IMR-90 (cell line): ENCODE results near the gene EXPH5. TPM values are rescaled to one million over a fixed set of nuclear protein-coding genes. Genes with fewer than 3 reads are reported as not detected.

ENCODE experiments used
- ATAC-seq: fragments of 200-7000 bp; cut with Tn5 transposase; 2 replicates; pipeline ENCODE4 v1.9.1; 2020; ENCODE audit warnings: low read depth, mild to moderate bottlenecking, moderate library complexity
- BruUV-seq: library from RNA; stranded (reverse); fragments of 400-500 nt; replicated peaks from 2 replicates; lab custom pipeline; 2021; lab: Mats Ljungman, UMichigan
- CTCF ChIA-PET: fragments of 300-600 bp; formaldehyde crosslinking; extraction: SDS; loops from one replicate; lab custom pipeline; 2021; ENCODE audit warnings: antibody characterized with exemption; lab: Yijun Ruan, JAX
- POLR2A ChIA-PET: fragments of 300-600 bp; sonication (Branson Sonifier 250); formaldehyde crosslinking; loops from one replicate; lab custom pipeline; 2022; ENCODE audit warnings: antibody characterized with exemption; ENCODE audit not compliant: unreplicated experiment; lab: Charles Lee
- DNase-seq: peaks from one replicate; pipeline ENCODE4 v3.0.0; 2013
- H2AFZ ChIP-seq: replicated peaks from 2 replicates; pipeline ENCODE3; 2013; ENCODE audit warnings: low read length, mild to moderate bottlenecking; ENCODE audit not compliant: poor library complexity
- H2AK5ac ChIP-seq: 2 replicates; pipeline ENCODE4 v1.6.1; 2013; ENCODE audit warnings: low read depth, low read length, inconsistent platforms
- H2AK9ac ChIP-seq: replicated peaks from 2 replicates; pipeline ENCODE3; 2013; ENCODE audit warnings: mild to moderate bottlenecking, low read depth, low read length, moderate library complexity; ENCODE audit not compliant: poor library complexity
- H2BK120ac ChIP-seq: 2 replicates; pipeline ENCODE4 v1.6.1; 2013; ENCODE audit warnings: low read depth, low read length, inconsistent platforms
- H2BK15ac ChIP-seq: 3 replicates; pipeline ENCODE4 v1.6.1; 2013; ENCODE audit warnings: low read depth, low read length, inconsistent platforms
- H2BK20ac ChIP-seq: 2 replicates; pipeline ENCODE4 v1.6.1; 2013; ENCODE audit warnings: low read depth, mild to moderate bottlenecking, inconsistent platforms, low read length, moderate library complexity
- H2BK5ac ChIP-seq: 2 replicates; pipeline ENCODE4 v1.6.1; 2013; ENCODE audit warnings: mild to moderate bottlenecking, low read depth, low read length, inconsistent platforms; ENCODE audit not compliant: poor library complexity, severe bottlenecking
- H3K14ac ChIP-seq: replicated peaks from 2 replicates; pipeline ENCODE4 v1.6.1; 2013; ENCODE audit warnings: low read depth, low read length, inconsistent platforms
- H3K18ac ChIP-seq: 2 replicates; pipeline ENCODE4 v1.6.1; 2013; ENCODE audit warnings: low read depth, low read length, control low read depth
- H3K23ac ChIP-seq: 2 replicates; pipeline ENCODE4 v1.6.1; 2013; ENCODE audit warnings: low read depth, low read length, inconsistent platforms
- H3K27ac ChIP-seq: 2 replicates; pipeline ENCODE4 v1.5.1; 2013; ENCODE audit warnings: mild to moderate bottlenecking, control low read depth, low read length; ENCODE audit not compliant: insufficient read depth
- H3K27me3 ChIP-seq: 2 replicates; pipeline ENCODE4 v1.6.1; 2013; ENCODE audit warnings: low read length; ENCODE audit not compliant: control insufficient read depth, insufficient read depth
- H3K36me3 ChIP-seq: 2 replicates; pipeline ENCODE4 v1.6.1; 2013; ENCODE audit warnings: low read length, mixed read lengths; ENCODE audit not compliant: control insufficient read depth, insufficient read depth
- H3K4ac ChIP-seq: 2 replicates; pipeline ENCODE4 v1.6.1; 2013; ENCODE audit warnings: low read depth, low read length, inconsistent platforms
- H3K4me1 ChIP-seq: 2 replicates; pipeline ENCODE4 v1.6.1; 2013; ENCODE audit warnings: low read length, mixed read lengths; ENCODE audit not compliant: control insufficient read depth, insufficient read depth
- H3K4me2 ChIP-seq: 2 replicates; pipeline ENCODE4 v1.6.1; 2013; ENCODE audit warnings: low read depth, mild to moderate bottlenecking, control low read depth, low read length, moderate library complexity
- H3K4me3 ChIP-seq: 2 replicates; pipeline ENCODE4 v1.5.1; 2013; ENCODE audit warnings: low read depth, mild to moderate bottlenecking, control low read depth, low read length, moderate library complexity; ENCODE audit not compliant: insufficient read depth
- H3K56ac ChIP-seq: 2 replicates; pipeline ENCODE4 v1.6.1; 2013; ENCODE audit warnings: low read length, inconsistent platforms; ENCODE audit not compliant: insufficient read depth; ENCODE audit errors: extremely low read depth
- H3K79me1 ChIP-seq, 2 experiments: 2 replicates each; pipeline ENCODE4 v1.6.1; 2013; ENCODE audit warnings: low read length in 2 of 2, inconsistent platforms in 1 of 2, low read depth in 1 of 2
- H3K9ac ChIP-seq: 2 replicates; pipeline ENCODE4 v1.6.1; 2013; ENCODE audit warnings: low read depth, low read length, control low read depth
- H3K9me1 ChIP-seq: 2 replicates; pipeline ENCODE4 v1.6.1; 2013; ENCODE audit warnings: low read length, inconsistent platforms; ENCODE audit not compliant: insufficient read depth
- H3K9me3 ChIP-seq: 2 replicates; pipeline ENCODE4 v1.6.1; 2013; ENCODE audit warnings: low read length; ENCODE audit not compliant: control insufficient read depth, insufficient read depth
- H4K20me1 ChIP-seq: 2 replicates; pipeline ENCODE4 v1.6.1; 2013; ENCODE audit warnings: low read length, inconsistent platforms; ENCODE audit not compliant: insufficient read depth
- H4K5ac ChIP-seq: 2 replicates; pipeline ENCODE4 v1.6.1; 2013; ENCODE audit warnings: mild to moderate bottlenecking, low read depth, low read length, control low read depth
- H4K8ac ChIP-seq, 2 experiments: 2 replicates each; pipeline ENCODE4 v1.6.1; 2013; ENCODE audit warnings: low read depth in 2 of 2, low read length in 2 of 2, control low read depth in 1 of 2, inconsistent platforms in 1 of 2
- H4K91ac ChIP-seq: 2 replicates; pipeline ENCODE4 v1.6.1; 2013; ENCODE audit warnings: low read depth, low read length, inconsistent platforms; ENCODE audit not compliant: insufficient read depth
- BHLHE40 ChIP-seq: fragments of 150-350 bp; IDR thresholded peaks from 2 replicates; pipeline ENCODE4 v1.6.1; 2016; ENCODE audit warnings: mild to moderate bottlenecking, low read depth, low read length
- CHD1 ChIP-seq: IDR thresholded peaks from 2 replicates; pipeline ENCODE4 v1.6.1; 2012; ENCODE audit warnings: low read depth, low read length, improper control_type of control experiment
- CTCF ChIP-seq: conservative IDR thresholded peaks from 2 replicates; pipeline ENCODE4 v1.5.1; 2012; ENCODE audit warnings: mild to moderate bottlenecking, low read depth, low read length, improper control_type of control experiment
- MAFK ChIP-seq: IDR thresholded peaks from 2 replicates; pipeline ENCODE4 v1.6.1; 2012; ENCODE audit warnings: low read depth, low read length, improper control_type of control experiment
- MAZ ChIP-seq: IDR thresholded peaks from 2 replicates; pipeline ENCODE4 v1.6.1; 2012; ENCODE audit warnings: low read depth, mild to moderate bottlenecking, low read length, improper control_type of control experiment, moderate library complexity, borderline replicate concordance
- MXI1 ChIP-seq: IDR thresholded peaks from 2 replicates; pipeline ENCODE4 v1.6.1; 2012; ENCODE audit warnings: low read depth, mild to moderate bottlenecking, low read length, moderate library complexity, borderline replicate concordance
- NFE2L2 ChIP-seq: fragments of 150-350 bp; IDR thresholded peaks from 2 replicates; pipeline ENCODE4 v1.6.1; 2016; ENCODE audit warnings: low read depth, mild to moderate bottlenecking, low read length
- POLR2A ChIP-seq: IDR thresholded peaks from 2 replicates; pipeline ENCODE4 v1.6.1; 2012; ENCODE audit warnings: mild to moderate bottlenecking, low read depth, low read length
- RAD21 ChIP-seq: IDR thresholded peaks from 2 replicates; pipeline ENCODE4 v1.6.1; 2012; ENCODE audit warnings: low read length, improper control_type of control experiment
- RCOR1 ChIP-seq: IDR thresholded peaks from 2 replicates; pipeline ENCODE4 v1.6.1; 2012; ENCODE audit warnings: mild to moderate bottlenecking, low read length, improper control_type of control experiment; ENCODE audit not compliant: insufficient replicate concordance
- RFX5 ChIP-seq: IDR thresholded peaks from 2 replicates; pipeline ENCODE4 v1.8.0; 2012; ENCODE audit warnings: low read depth, mild to moderate bottlenecking, low read length, moderate library complexity
- SMC3 ChIP-seq: fragments of 150-350 bp; IDR thresholded peaks from 2 replicates; pipeline ENCODE4 v1.6.1; 2016; ENCODE audit warnings: low read depth, mild to moderate bottlenecking, antibody characterized with exemption, low read length, moderate library complexity
- WGBS, 2 experiments: methylation state at CpG; one replicate each; pipeline versions ENCODE4 v1.1.5 to v1.1.7; 2013; ENCODE audit warnings: missing lambda C conversion rate in 2 of 2; ENCODE audit not compliant: insufficient read length in 1 of 2; ENCODE audit errors: extremely low coverage in 2 of 2; 5-methylcytosine and 5-hydroxymethylcytosine counted together
- dilution Hi-C: fragments of 300-500 bp; cut with HindIII; formaldehyde crosslinking; loops from one replicate; pipeline ENCODE4 v1.14.3; 2018; ENCODE audit warnings: low sequenced_read_pairs; ENCODE audit not compliant: unreplicated experiment
- in situ Hi-C: fragments of 300-500 bp; cut with MboI; formaldehyde crosslinking; loops from 3 replicates; pipeline ENCODE4 v1.14.3; 2019; ENCODE audit warnings: low sequenced_read_pairs, inconsistent platforms, mixed read lengths
- intact Hi-C: fragments of 100-400 bp; cut with micrococcal nuclease; formaldehyde crosslinking; loops from 2 replicates; pipeline ENCODE4 v1.10.0; 2022
- polyA plus RNA-seq, 3 experiments: library from polyadenylated mRNA; depleted of rRNA; stranded (reverse); fragments of >200 nt; gene quantifications; 2 replicates each; pipeline ENCODE4 v1.2.3, GENCODE V29; 2012; ENCODE audit warnings: low replicate concordance in 1 of 3
- total RNA-seq: library from RNA; depleted of rRNA; stranded (reverse); fragments of >200 nt; gene quantifications from 2 replicates; pipeline ENCODE4 v1.2.3, GENCODE V29; 2012
- TF ChIP-seq, protein P1 (sequence below): fragments of 150-350 bp; IDR thresholded peaks from 2 replicates; pipeline ENCODE4 v1.6.1; 2016; ENCODE audit warnings: low read depth, mild to moderate bottlenecking, low read length, moderate library complexity, borderline replicate concordance

Gene EXPH5
- total and polyA plus RNA-seq, 2 of the 4 experiments (the other 2 are of a cell fraction): 0.05 to 0.72 TPM

GRCh38 chr11:108620958-108621772, 27.6 kb upstream of the EXPH5 start (continued):
- TF ChIP-seq RCOR1: no peak

GRCh38 chr11:108618529-108618928, 25.0 kb upstream of the EXPH5 start:
- H3K14ac ChIP-seq: no peak overlapping the region
- ATAC-seq (no peak), DNase-seq (no peak)
- H3K4me1 ChIP-seq: no peaks in the 10 kb centered on the region
- H4K5ac ChIP-seq: no peak overlapping the region
- no CpG with 5 or more reads among the region's 1 CpG for WGBS, 2 experiments
- no peak overlapping the region for H3K18ac ChIP-seq
- no peak overlapping the region for H2BK120ac ChIP-seq
- no peak overlapping the region for H3K56ac ChIP-seq
- H3K9ac ChIP-seq: no peak overlapping the region
- intact Hi-C loops: no loop called here
- H4K91ac ChIP-seq: no peak overlapping the region
- no peak overlapping the region for H3K27ac ChIP-seq
- no peaks in the 10 kb centered on the region for H3K27me3 ChIP-seq
- no peak overlapping the region for H3K4me2 ChIP-seq
- H2BK20ac ChIP-seq: no peak overlapping the region
- no peak overlapping the region for H2AK9ac ChIP-seq
- H2AFZ ChIP-seq: no peak overlapping the region
- H2AK5ac ChIP-seq: no peak overlapping the region
- POLR2A ChIA-PET: no interaction called here
- no peaks in the 10 kb centered on the region for H3K9me3 ChIP-seq
- H2BK15ac ChIP-seq: no peak overlapping the region
- no peak overlapping the region for H3K4ac ChIP-seq
- 0 out of 2 replicates have a peak, but pooled peaks cover 2% of the 10 kb centered on the region for H3K9me1 ChIP-seq
- no peaks in the 10 kb centered on the region for H3K79me1 ChIP-seq
- CTCF ChIA-PET: interaction anchor here (0.6 kb wide), 1 partner anchor 157 kb away, joined by 3 read pairs; no protein-coding TSS in a partner anchor
- no peak overlapping the region for H3K4me3 ChIP-seq
- dilution Hi-C loops: no loop called here
- no peak overlapping the region for H3K23ac ChIP-seq
- no TSS peak for BruUV-seq
- no peaks in the 10 kb centered on the region; the same call in 1 of the 2 replicates for H4K20me1 ChIP-seq
- H4K8ac ChIP-seq: no peak overlapping the region
- no peaks in the 10 kb centered on the region for H3K36me3 ChIP-seq
- H2BK5ac ChIP-seq: no peak overlapping the region
- in situ Hi-C loops: no loop called here
- TF ChIP-seq RFX5: no peak
- TF ChIP-seq CHD1: no peak
- no peak for TF ChIP-seq NFE2L2
- no peak for TF ChIP-seq POLR2A
- TF ChIP-seq MXI1: no peak
- TF ChIP-seq, protein P1, sequence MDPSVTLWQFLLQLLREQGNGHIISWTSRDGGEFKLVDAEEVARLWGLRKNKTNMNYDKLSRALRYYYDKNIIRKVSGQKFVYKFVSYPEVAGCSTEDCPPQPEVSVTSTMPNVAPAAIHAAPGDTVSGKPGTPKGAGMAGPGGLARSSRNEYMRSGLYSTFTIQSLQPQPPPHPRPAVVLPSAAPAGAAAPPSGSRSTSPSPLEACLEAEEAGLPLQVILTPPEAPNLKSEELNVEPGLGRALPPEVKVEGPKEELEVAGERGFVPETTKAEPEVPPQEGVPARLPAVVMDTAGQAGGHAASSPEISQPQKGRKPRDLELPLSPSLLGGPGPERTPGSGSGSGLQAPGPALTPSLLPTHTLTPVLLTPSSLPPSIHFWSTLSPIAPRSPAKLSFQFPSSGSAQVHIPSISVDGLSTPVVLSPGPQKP: no peak
- no peak for TF ChIP-seq CTCF
- no peak for TF ChIP-seq SMC3
- TF ChIP-seq BHLHE40: no peak
- TF ChIP-seq MAZ: no peak
- TF ChIP-seq RAD21: no peak
- no peak for TF ChIP-seq RCOR1
- no peak for TF ChIP-seq MAFK
